ENCODE data around the gene DNAJB8.

The DNAJB8 gene

DNA sequence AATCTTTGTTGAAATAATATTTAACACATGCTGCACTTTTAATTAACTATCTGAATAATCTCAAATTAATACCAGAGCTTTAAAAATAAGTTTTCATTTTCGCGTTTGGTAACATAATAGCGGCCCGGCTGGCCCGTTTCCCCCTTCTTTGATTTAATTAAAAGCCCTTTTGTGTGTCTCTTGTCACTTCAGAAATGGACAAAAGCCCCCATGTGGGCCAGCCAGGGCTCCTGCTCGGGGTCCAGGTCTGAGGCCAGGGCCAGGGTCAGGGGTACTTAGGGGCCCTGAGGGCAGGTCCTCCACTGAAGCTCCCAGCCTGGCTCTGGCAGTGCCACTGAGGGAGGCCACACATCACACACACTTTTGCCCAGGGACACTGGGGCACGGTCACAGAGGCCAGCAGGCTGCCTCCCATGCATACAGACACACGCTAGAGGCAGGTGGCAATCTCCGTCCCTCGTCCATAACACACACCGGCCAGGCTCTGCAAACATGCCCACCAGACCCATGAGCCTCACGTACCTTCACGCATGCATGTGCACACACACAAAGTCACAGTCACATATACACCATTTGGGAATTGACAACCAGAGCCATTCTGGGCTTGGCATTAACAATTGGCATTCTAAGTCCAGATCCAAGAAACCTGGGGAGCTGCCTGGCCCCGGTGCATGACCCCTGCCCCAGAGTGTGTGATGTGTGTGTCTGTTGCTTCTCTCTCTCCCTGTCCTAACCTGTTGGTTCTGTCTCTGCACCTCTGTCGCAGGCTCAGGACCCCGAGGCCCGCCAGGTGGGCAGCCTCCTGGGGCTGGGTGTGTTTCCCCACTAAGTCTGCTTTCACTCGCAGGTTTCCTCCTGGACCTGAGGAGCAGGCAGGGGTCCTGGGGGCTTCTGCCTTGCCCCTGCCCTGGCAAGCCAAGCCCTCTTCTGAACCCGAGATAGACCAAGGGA is 38.5 kb downstream of the DNAJB8 start:
- Histone ChIP-seq H3K4me3 (ENCODE audit: low read length) (no peak overlapping the region), H3K27ac (ENCODE audit: low read depth, low read length) (no peak overlapping the region), H4K20me1 (ENCODE audit: control insufficient read depth, insufficient read depth, low read depth, low read length) (no peaks in the 10 kb centered on the region), H3K4me1 (ENCODE audit: control insufficient read depth, low read length) (peaks cover 4% of the 10 kb centered on the region; the same call in 1 of the 2 replicates), H3K79me2 (ENCODE audit: control insufficient read depth, low read length) (no peaks in the 10 kb centered on the region), H3K4me2 (ENCODE audit: low read length) (no peak overlapping the region), H3K9me3 (ENCODE audit: control insufficient read depth, insufficient read depth, low read length) (no peaks in the 10 kb centered on the region), H3K9me2 (replicated peaks; ENCODE audit: control insufficient read depth, low read length) (no peaks in the 10 kb centered on the region), H3K36me3 (ENCODE audit: control insufficient read depth, low read length) (no peaks in the 10 kb centered on the region), H3K27me3 (ENCODE audit: control insufficient read depth, low read length) (no peaks in the 10 kb centered on the region; the same call in 1 of the 2 replicates), H3F3A (ENCODE audit: control insufficient read depth, insufficient read depth) (no peaks in the 10 kb centered on the region)
- no peak for TF ChIP-seq EZH2phosphoT487 (IDR thresholded peaks at IDR 0.05; ENCODE audit: borderline replicate concordance, low read length)
- TF ChIP-seq, protein P1, sequence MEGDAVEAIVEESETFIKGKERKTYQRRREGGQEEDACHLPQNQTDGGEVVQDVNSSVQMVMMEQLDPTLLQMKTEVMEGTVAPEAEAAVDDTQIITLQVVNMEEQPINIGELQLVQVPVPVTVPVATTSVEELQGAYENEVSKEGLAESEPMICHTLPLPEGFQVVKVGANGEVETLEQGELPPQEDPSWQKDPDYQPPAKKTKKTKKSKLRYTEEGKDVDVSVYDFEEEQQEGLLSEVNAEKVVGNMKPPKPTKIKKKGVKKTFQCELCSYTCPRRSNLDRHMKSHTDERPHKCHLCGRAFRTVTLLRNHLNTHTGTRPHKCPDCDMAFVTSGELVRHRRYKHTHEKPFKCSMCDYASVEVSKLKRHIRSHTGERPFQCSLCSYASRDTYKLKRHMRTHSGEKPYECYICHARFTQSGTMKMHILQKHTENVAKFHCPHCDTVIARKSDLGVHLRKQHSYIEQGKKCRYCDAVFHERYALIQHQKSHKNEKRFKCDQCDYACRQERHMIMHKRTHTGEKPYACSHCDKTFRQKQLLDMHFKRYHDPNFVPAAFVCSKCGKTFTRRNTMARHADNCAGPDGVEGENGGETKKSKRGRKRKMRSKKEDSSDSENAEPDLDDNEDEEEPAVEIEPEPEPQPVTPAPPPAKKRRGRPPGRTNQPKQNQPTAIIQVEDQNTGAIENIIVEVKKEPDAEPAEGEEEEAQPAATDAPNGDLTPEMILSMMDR (IDR thresholded peaks at IDR 0.05; ENCODE audit: low read depth, low read length, poor library complexity, severe bottlenecking) = no peak

DNA sequence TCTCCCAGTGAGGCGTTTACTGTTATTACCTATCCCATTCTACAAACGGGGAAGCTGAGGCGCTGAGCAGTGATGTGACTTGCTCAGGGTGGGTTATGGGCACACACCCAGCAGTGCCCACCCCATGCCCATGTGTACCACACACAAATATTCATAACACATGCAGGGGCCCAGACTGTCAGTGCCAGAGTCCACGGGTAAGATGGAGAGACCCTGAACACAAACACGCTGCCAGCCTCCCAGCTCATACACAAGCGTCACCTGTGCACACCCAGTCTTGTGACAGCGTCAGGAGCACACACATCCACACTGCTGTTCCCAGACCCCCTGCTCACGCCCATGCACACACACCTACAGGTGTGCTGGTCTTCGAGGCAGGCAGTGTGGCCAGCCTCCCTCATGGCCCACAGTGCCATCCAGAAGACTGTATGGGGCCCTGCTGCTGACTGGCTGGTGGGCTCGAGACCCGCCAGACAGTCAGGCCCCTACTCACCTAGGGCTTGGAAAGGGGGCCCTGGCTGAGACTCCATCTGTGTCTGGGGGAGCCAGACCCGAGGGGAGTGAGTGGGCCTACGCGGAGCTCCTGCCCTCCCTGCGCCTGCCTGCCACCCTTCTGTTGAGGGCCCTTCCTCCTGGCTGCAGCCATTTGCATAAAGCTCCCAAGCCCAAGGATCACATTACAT is 39.4 kb downstream of the DNAJB8 start:
- H4K20me1 ChIP-seq (ENCODE audit: control insufficient read depth, insufficient read depth, low read depth, low read length) = no peaks in the 10 kb centered on the region
- no peaks in the 10 kb centered on the region for H3K36me3 ChIP-seq (ENCODE audit: control insufficient read depth, low read length)
- no peaks in the 10 kb centered on the region; the same call in 1 of the 2 replicates for H3K27me3 ChIP-seq (ENCODE audit: control insufficient read depth, low read length)
- H3K4me3 ChIP-seq (ENCODE audit: low read length) = no peak overlapping the region
- H3K9me3 ChIP-seq (ENCODE audit: control insufficient read depth, insufficient read depth, low read length) = no peaks in the 10 kb centered on the region
- H3K4me1 ChIP-seq (ENCODE audit: control insufficient read depth, low read length) = peaks cover 4% of the 10 kb centered on the region; the same call in 1 of the 2 replicates
- no peaks in the 10 kb centered on the region for H3F3A ChIP-seq (ENCODE audit: control insufficient read depth, insufficient read depth)
- TF ChIP-seq, protein P1 (IDR thresholded peaks at IDR 0.05; ENCODE audit: low read depth, low read length, poor library complexity, severe bottlenecking) = no peak
- TF ChIP-seq EZH2phosphoT487 (IDR thresholded peaks at IDR 0.05; ENCODE audit: borderline replicate concordance, low read length) = no peak
- no peak overlapping the region for H3K4me2 ChIP-seq (ENCODE audit: low read length)
- H3K27ac ChIP-seq (ENCODE audit: low read depth, low read length) = no peak overlapping the region
- no peaks in the 10 kb centered on the region for H3K79me2 ChIP-seq (ENCODE audit: control insufficient read depth, low read length)
- H3K9me2 ChIP-seq (replicated peaks; ENCODE audit: control insufficient read depth, low read length) = no peaks in the 10 kb centered on the region

DNA sequence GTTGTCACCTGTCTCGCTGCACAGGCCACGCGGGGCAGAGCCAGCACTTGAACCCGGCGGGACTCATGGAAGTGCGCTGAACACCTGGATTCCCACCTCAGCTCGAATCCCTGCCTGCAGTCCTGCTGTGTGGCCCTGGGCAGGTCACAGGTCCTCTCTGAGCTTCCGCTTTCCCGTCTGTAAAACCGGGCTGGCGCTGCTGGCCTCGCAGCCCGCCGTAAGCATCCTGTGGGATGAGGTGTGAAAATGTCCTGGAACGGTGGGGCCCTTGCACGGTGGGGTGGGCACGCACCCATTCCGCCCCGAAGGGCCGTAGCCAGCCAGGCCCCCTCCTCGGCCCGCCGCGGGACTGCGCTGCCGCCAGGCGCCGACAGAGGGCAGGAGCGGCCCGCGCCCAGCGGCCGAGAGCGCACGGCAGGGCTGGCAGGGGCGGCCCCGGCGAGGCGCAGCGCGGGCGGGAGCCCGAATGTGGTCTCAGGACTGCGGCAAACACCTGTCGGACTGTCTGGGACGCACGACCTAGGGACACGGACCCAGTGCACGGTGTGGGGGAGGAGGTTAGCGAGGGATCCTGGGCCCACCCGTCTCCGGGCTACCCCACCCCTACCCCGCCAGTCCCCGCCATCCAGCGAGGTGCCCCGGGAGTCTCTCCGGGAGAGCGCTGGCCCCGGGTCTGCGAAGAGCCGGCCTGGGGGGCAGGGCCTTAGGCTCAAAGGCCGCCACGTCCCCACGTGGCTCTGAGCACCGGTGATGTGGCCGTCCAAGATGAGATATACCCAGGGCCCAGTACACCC is 40.4 kb downstream of the DNAJB8 start:
- H3K9me3 ChIP-seq (ENCODE audit: control insufficient read depth, insufficient read depth, low read length) = no peaks in the 10 kb centered on the region
- TF ChIP-seq EZH2phosphoT487 (IDR thresholded peaks at IDR 0.05; ENCODE audit: borderline replicate concordance, low read length) = no peak
- TF ChIP-seq, protein P1 (IDR thresholded peaks at IDR 0.05; ENCODE audit: low read depth, low read length, poor library complexity, severe bottlenecking) = peak; percentile 70
- H3K4me1 ChIP-seq (ENCODE audit: control insufficient read depth, low read length) = peaks cover 4% of the 10 kb centered on the region; the same call in 1 of the 2 replicates
- no peaks in the 10 kb centered on the region; the same call in 1 of the 2 replicates for H3K27me3 ChIP-seq (ENCODE audit: control insufficient read depth, low read length)
- no peaks in the 10 kb centered on the region for H3K79me2 ChIP-seq (ENCODE audit: control insufficient read depth, low read length)
- H3K9me2 ChIP-seq (replicated peaks; ENCODE audit: control insufficient read depth, low read length) = no peaks in the 10 kb centered on the region
- H3F3A ChIP-seq (ENCODE audit: control insufficient read depth, insufficient read depth) = no peaks in the 10 kb centered on the region
- H3K4me3 ChIP-seq (ENCODE audit: low read length) = no peak overlapping the region
- peak overlapping the region; percentile 46 for H3K4me2 ChIP-seq (ENCODE audit: low read length)
- H3K27ac ChIP-seq (ENCODE audit: low read depth, low read length) = no peak overlapping the region
- H3K36me3 ChIP-seq (ENCODE audit: control insufficient read depth, low read length) = no peaks in the 10 kb centered on the region
- no peaks in the 10 kb centered on the region for H4K20me1 ChIP-seq (ENCODE audit: control insufficient read depth, insufficient read depth, low read depth, low read length)
